Measurements from ENCODE around the gene PLIN1.

PLIN1 gene

GRCh38 chr15:89625716-89626115 is 53.5 kb downstream of the PLIN1 start:
- FAIRE-seq = no peak

DNA sequence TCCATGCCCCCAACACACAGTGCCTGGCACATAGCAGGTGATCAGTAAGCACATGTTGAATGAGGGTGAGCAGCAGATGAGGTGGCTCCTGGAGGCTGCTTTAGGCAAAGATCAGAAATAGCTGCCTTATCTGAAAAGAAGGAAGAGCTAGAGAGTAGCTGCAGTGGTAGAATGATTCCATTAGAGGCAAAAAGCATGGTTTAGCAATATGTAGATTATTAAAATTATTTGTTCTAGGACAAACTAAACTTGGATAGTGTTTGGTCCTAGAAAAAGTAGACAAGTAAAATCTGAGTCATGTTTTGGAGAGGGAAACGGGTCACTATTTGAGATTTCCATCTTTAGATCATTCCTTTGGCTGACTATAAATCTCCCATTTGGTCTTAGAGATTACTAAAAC is 56.0 kb downstream of the PLIN1 start:
- no peak for FAIRE-seq

DNA sequence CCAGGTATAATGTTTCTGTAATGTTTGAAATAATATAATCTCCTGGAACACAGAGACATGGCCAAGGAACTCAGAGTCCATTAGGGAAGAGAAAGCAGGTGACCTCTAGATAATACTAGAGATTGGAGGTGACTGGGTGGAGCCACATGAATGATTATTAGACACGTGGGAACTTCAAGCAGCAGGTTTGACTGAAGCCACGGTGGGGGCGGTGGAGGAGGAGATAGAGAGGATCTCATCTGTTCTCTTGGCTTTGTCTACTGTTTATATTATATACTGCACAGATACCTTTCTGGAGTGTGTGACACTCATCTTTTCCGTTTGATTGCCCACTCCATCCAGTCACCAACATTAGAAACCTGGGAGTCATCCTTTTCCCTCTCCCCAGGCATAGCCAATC is 57.6 kb downstream of the PLIN1 start:
- FAIRE-seq = no peak

DNA sequence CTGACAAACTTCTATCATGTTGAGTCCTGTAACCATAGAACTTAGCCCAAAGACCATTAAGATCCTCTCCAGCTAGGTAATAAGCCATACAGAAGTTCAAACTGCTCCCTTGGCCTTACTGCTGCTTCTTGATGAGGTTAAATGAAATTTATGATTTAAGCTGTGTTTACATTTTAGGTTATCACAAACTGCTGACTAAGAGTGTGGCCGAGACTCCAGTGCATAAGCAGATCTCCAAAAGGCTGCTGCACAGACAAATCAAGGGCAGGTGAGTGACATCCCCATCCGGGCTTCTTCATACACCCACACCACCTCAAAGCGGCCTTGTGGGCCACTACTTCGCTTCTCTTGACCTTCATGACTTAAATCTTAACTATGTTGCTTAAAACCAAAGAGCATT is 62.9 kb downstream of the PLIN1 start:
- no peak for FAIRE-seq

GRCh38 chr15:89615135-89615534 is 64.0 kb downstream of the PLIN1 start:
- FAIRE-seq = no peak

Data from colon (tissue), 2 donors.